ENCODE data around the gene TIRAP.

Gene TIRAP

DNA sequence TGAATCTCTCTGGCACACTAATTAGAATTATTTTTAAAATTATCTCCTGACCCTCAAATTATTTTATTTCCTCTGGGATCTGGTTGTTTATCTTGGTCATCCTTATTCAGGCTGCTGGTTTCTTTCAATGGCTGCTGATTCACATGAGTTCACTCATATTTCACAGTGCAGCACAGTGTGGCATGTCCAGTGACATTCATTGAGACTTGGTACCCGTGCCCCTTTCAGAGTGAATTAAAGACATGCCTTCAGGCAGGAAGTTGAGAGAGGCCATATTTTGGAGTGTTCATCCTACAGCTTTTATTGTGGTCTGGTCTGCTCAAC lies 34.5 kb downstream of the TIRAP start:
- no peak for ATAC-seq (replicated peaks; ENCODE audit: extremely low read depth, poor library complexity, severe bottlenecking)
- Mint-ChIP-seq H3K27ac (ENCODE audit: low read depth) (peak overlapping the region; percentile 89), H3K27me3 (no peaks in the 10 kb centered on the region)

GRCh38 chr11:126317756-126318573 lies 35.1 kb downstream of the TIRAP start:
- DNase-seq (ENCODE audit: low spot score in 2 of 2) (no peak), ATAC-seq (replicated peaks; ENCODE audit: extremely low read depth, poor library complexity, severe bottlenecking) (peak; percentile 65)
- Mint-ChIP-seq H3K4me1 (peaks cover 54% of the 10 kb centered on the region), H3K36me3 (ENCODE audit: insufficient read depth) (peaks cover 26% of the 10 kb centered on the region), H3K27ac (ENCODE audit: low read depth) (peak overlapping the region; percentile 89), H3K4me3 (peak overlapping the region; percentile 66), H3K9me3 (no peaks in the 10 kb centered on the region), H3K27me3 (no peaks in the 10 kb centered on the region)

More for the DNA sequence above, 34.5 kb downstream of the TIRAP start:
- Mint-ChIP-seq H3K9me3 (no peaks in the 10 kb centered on the region), H3K4me1 (peaks cover 57% of the 10 kb centered on the region), H3K36me3 (ENCODE audit: insufficient read depth) (peaks cover 24% of the 10 kb centered on the region), H3K4me3 (peak overlapping the region; percentile 66)
- DNase-seq (ENCODE audit: low spot score in 2 of 2), result no peak

DNA sequence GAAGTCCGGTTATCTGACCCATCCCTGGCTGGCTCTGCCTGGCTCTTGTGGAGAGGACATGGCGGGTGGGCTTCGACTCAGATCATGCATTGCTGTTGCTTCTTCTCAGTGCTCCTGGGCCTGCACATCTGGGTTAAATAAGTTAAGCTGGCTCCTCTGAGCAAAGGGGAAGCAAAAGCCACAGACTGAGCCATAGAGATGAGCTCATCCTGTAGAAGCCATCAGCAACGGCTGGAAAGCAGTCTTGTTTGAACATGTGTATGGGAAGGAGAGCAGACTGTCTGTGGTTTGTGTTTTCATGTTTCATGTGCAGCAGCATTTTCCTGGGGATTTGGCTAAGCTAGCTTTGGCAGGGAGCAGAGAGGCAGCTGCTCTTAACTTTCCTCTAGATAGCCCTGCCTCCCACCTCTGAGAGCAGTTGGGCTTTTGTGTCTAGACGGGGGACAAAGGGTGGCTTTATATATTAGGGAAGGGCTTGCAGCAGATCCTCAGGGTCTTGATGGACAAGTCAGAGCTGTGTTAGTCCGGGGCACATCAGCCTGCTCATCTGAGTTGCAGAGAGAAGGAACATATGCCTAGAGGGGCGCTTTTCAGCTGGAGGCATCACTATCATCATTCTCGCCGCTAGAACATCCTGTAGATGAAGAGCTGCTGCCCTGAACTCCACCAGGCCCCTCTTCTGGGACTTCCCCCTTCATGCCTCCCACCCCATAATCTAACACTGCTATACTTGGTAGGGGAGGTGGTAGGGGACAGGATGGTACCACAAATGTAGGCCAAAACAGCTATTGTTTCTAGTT lies 35.9 kb downstream of the TIRAP start:
- Mint-ChIP-seq H3K9me3 (no peaks in the 10 kb centered on the region), H3K27me3 (no peaks in the 10 kb centered on the region), H3K4me3 (peak overlapping the region; percentile 66), H3K36me3 (ENCODE audit: insufficient read depth) (peaks cover 26% of the 10 kb centered on the region), H3K27ac (ENCODE audit: low read depth) (peak overlapping the region; percentile 89), H3K4me1 (peaks cover 48% of the 10 kb centered on the region)
- ATAC-seq (replicated peaks; ENCODE audit: extremely low read depth, poor library complexity, severe bottlenecking) (peak; percentile 73), DNase-seq (ENCODE audit: low spot score in 2 of 2) (no peak)

GRCh38 chr11:126319374-126319740 lies 36.5 kb downstream of the TIRAP start:
- H3K27me3 Mint-ChIP-seq, result no peaks in the 10 kb centered on the region
- peak overlapping the region; percentile 89 for H3K27ac Mint-ChIP-seq (ENCODE audit: low read depth)
- ATAC-seq (replicated peaks; ENCODE audit: extremely low read depth, poor library complexity, severe bottlenecking) (no peak), DNase-seq (ENCODE audit: low spot score in 2 of 2) (no peak)
- peaks cover 23% of the 10 kb centered on the region for H3K36me3 Mint-ChIP-seq (ENCODE audit: insufficient read depth)
- H3K4me3 Mint-ChIP-seq, result peak overlapping the region; percentile 66
- H3K9me3 Mint-ChIP-seq, result no peaks in the 10 kb centered on the region
- H3K4me1 Mint-ChIP-seq, result peaks cover 48% of the 10 kb centered on the region

- no peak overlapping the region for H3K4me3 Mint-ChIP-seq
- peaks cover 47% of the 10 kb centered on the region for H3K4me1 Mint-ChIP-seq
- H3K36me3 Mint-ChIP-seq (ENCODE audit: insufficient read depth), result peaks cover 15% of the 10 kb centered on the region
- H3K27me3 Mint-ChIP-seq, result no peaks in the 10 kb centered on the region
- H3K9me3 Mint-ChIP-seq, result no peaks in the 10 kb centered on the region
- DNase-seq (ENCODE audit: low spot score in 2 of 2), result no peak
- no peak overlapping the region for H3K27ac Mint-ChIP-seq (ENCODE audit: low read depth)
- no peak for ATAC-seq (replicated peaks; ENCODE audit: extremely low read depth, poor library complexity, severe bottlenecking)
These were observed 40.1 kb downstream of the TIRAP start for GRCh38 chr11:126322996-126323395.

- peaks cover 8% of the 10 kb centered on the region for H3K36me3 Mint-ChIP-seq (ENCODE audit: insufficient read depth)
- H3K4me3 Mint-ChIP-seq, result no peak overlapping the region
- no peak for ATAC-seq (replicated peaks; ENCODE audit: extremely low read depth, poor library complexity, severe bottlenecking)
These were observed 44.5 kb downstream of the TIRAP start for GRCh38 chr11:126327281-126328000.

DNA sequence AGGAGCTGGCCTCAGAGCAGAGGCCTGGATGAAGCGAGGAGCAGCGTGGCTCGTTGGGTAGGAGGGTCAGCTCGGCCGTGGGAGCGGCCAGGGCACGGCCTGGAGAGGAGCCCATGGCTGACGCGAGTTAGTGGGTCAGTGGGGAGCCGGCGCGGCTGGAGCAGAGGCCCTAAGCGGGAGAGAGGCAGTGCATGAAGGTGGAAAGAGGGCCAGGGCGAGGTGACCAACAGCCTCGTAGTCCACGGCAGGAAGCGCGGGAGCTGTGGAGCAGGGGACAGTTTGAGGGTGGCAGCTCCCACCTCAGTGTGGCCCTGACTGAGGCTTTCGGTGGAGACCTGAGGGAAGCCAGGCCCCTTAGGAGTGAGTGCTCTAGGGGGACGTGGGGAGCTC lies 45.1 kb downstream of the TIRAP start:
- peaks cover 42% of the 10 kb centered on the region for H3K4me1 Mint-ChIP-seq
- no peaks in the 10 kb centered on the region for H3K9me3 Mint-ChIP-seq
- DNase-seq (ENCODE audit: low spot score in 2 of 2), result no peak
- peak overlapping the region; percentile 79 for H3K27ac Mint-ChIP-seq (ENCODE audit: low read depth)
- no peak for ATAC-seq (replicated peaks; ENCODE audit: extremely low read depth, poor library complexity, severe bottlenecking)
- no peaks in the 10 kb centered on the region for H3K27me3 Mint-ChIP-seq
- no peak overlapping the region for H3K4me3 Mint-ChIP-seq
- peaks cover 10% of the 10 kb centered on the region for H3K36me3 Mint-ChIP-seq (ENCODE audit: insufficient read depth)

More at GRCh38 chr11:126327281-126328000, 44.5 kb downstream of the TIRAP start:
- no peaks in the 10 kb centered on the region for H3K27me3 Mint-ChIP-seq
- DNase-seq (ENCODE audit: low spot score in 2 of 2), result no peak
- H3K4me1 Mint-ChIP-seq, result peaks cover 36% of the 10 kb centered on the region
- H3K9me3 Mint-ChIP-seq, result no peaks in the 10 kb centered on the region
- H3K27ac Mint-ChIP-seq (ENCODE audit: low read depth), result peak overlapping the region; percentile 79

- Mint-ChIP-seq H3K36me3 (ENCODE audit: insufficient read depth) (peaks cover 12% of the 10 kb centered on the region), H3K4me3 (no peak overlapping the region), H3K27me3 (no peaks in the 10 kb centered on the region), H3K4me1 (peaks cover 46% of the 10 kb centered on the region), H3K9me3 (no peaks in the 10 kb centered on the region), H3K27ac (ENCODE audit: low read depth) (peak overlapping the region; percentile 79)
- DNase-seq (ENCODE audit: low spot score in 2 of 2), result no peak
- no peak for ATAC-seq (replicated peaks; ENCODE audit: extremely low read depth, poor library complexity, severe bottlenecking)
These were observed 45.6 kb downstream of the TIRAP start for GRCh38 chr11:126328444-126328843.

DNA sequence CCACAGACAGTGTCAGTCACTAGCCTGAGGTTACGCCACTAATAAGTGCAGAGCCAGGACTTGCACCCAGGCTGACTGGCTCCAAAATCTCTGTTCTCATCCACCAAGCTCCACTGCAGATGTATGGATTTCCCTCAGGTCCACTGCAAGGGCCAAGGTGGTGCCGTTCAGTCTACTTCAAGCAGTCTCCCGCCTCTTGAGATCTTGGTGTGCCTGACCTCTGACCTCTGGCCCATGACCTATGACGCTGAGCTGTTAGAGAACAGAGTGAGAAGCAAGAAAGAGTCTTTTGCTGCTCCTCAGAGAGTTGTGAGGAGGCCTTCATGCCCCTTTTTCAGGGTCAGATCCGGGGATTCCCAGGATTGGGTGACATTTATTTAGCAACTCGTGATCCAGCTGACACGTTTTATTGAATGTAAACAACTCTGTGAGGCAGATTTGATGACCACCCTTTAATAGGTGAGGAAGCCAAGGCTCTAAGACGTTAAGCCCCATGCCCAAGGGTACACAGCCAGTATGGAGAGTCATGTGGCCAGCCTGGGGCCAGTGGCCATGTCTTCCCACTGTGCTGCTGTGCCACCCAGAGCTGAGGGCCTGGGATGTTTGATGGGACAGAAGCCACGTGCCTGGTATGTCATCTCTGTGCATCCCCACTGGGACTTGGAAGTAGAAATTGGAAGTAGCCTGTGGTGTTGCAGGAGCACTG lies 46.2 kb downstream of the TIRAP start:
- no peaks in the 10 kb centered on the region for H3K9me3 Mint-ChIP-seq
- H3K4me1 Mint-ChIP-seq, result peaks cover 48% of the 10 kb centered on the region
- peaks cover 12% of the 10 kb centered on the region for H3K36me3 Mint-ChIP-seq (ENCODE audit: insufficient read depth)
- peak overlapping the region; percentile 79 for H3K27ac Mint-ChIP-seq (ENCODE audit: low read depth)
- DNase-seq (ENCODE audit: low spot score in 2 of 2) (no peak), ATAC-seq (replicated peaks; ENCODE audit: extremely low read depth, poor library complexity, severe bottlenecking) (no peak)
- no peaks in the 10 kb centered on the region for H3K27me3 Mint-ChIP-seq
- no peak overlapping the region for H3K4me3 Mint-ChIP-seq

DNA sequence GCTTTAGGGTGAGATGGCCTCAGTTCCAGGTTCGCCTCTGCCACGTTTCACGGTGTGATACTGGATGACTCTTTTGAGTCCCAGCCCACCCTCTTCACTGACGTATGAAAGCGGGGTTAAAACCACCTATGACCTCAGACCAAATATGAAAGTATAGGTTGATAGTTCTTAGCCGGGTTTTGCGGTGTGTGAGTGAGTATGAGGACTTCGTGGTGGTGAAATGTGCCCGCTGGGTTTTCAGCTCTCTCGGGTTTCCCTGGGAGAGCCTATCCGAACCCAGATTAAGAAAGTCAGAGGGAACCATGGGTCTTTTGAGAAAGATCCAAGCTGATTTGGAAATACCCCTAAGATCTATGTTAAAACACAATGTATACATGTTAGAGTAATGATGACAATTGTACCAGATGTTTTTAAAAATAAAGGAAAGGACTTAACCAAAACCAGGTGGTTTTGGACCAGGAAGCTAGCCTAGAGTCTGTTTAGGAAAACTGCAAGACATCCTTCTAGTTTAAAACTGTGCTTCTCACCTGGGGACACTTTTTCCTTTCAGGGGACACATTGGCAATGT lies 46.8 kb downstream of the TIRAP start:
- H3K4me1 Mint-ChIP-seq, result peaks cover 49% of the 10 kb centered on the region
- DNase-seq (ENCODE audit: low spot score in 2 of 2) (peak in 1 of 2 donors; percentile 26), ATAC-seq (replicated peaks; ENCODE audit: extremely low read depth, poor library complexity, severe bottlenecking) (peak; percentile 80)
- no peak overlapping the region for H3K4me3 Mint-ChIP-seq
- H3K27me3 Mint-ChIP-seq, result no peaks in the 10 kb centered on the region
- no peaks in the 10 kb centered on the region for H3K9me3 Mint-ChIP-seq
- H3K36me3 Mint-ChIP-seq (ENCODE audit: insufficient read depth), result peaks cover 12% of the 10 kb centered on the region
- H3K27ac Mint-ChIP-seq (ENCODE audit: low read depth), result peak overlapping the region; percentile 79

DNA sequence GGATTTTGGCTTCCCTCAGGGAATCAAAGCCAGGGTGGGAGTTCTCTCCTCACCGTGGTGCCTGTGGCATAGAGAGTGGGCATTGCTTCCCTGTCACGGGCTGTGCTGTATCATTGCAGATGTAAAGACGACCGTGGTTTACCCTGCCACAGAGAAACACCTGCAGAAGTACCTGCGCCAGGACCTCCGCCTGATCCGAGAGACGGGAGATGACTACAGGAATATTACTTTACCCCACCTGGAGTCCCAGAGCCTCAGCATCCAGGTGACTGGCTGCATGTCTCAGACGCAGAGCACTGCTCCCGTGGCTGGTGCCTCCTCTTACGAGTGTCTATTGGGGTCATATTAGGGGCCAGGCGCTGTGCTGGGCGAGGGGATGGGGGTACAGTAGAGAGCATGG lies 48.4 kb downstream of the TIRAP start:
- DNase-seq (ENCODE audit: low spot score in 2 of 2) (no peak), ATAC-seq (replicated peaks; ENCODE audit: extremely low read depth, poor library complexity, severe bottlenecking) (no peak)
- Mint-ChIP-seq H3K4me3 (no peak overlapping the region), H3K27ac (ENCODE audit: low read depth) (peak overlapping the region; percentile 80), H3K9me3 (no peaks in the 10 kb centered on the region), H3K27me3 (no peaks in the 10 kb centered on the region), H3K4me1 (peaks cover 52% of the 10 kb centered on the region), H3K36me3 (ENCODE audit: insufficient read depth) (peaks cover 16% of the 10 kb centered on the region)

- peaks cover 50% of the 10 kb centered on the region for H3K4me1 Mint-ChIP-seq
- H3K36me3 Mint-ChIP-seq (ENCODE audit: insufficient read depth), result peaks cover 16% of the 10 kb centered on the region
- H3K4me3 Mint-ChIP-seq, result no peak overlapping the region
- DNase-seq (ENCODE audit: low spot score in 2 of 2) (no peak), ATAC-seq (replicated peaks; ENCODE audit: extremely low read depth, poor library complexity, severe bottlenecking) (peak; percentile 72)
- peak overlapping the region; percentile 80 for H3K27ac Mint-ChIP-seq (ENCODE audit: low read depth)
- no peaks in the 10 kb centered on the region for H3K9me3 Mint-ChIP-seq
- no peaks in the 10 kb centered on the region for H3K27me3 Mint-ChIP-seq
These were observed 49.4 kb downstream of the TIRAP start for GRCh38 chr11:126332221-126332711.

Data from central memory CD8-positive, alpha-beta T cell (primary cell).